Measurements from ENCODE around the gene SUSD3. TPM values are rescaled to one million over a fixed set of nuclear protein-coding genes. Genes with fewer than 3 reads are reported as not detected.

SUSD3 gene
- polyA plus RNA-seq, 1 experiment, result 1.9 TPM

DNA sequence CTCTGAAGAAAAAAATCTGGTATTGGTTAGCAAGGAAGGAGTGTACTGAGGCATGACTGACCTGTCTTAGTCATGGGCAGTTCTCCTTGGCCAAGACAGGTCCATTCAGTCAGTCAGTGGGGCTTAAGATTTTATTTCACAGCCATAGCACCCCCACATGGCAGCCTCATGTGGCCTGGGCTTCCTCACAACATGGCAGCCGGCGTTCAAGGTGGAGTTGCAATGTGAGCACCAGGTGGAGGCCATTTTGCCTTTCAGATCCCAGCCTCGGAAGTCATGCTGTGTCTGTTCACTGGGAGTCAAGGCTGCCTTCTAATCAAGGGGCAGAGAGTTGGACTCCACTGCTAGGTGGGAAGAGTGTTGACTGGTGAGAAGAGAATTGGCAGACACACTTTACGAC is 27.2 kb downstream of the SUSD3 start:
- CTCF ChIA-PET, result no interaction called here
- POLR2A ChIA-PET, result no interaction called here

DNA sequence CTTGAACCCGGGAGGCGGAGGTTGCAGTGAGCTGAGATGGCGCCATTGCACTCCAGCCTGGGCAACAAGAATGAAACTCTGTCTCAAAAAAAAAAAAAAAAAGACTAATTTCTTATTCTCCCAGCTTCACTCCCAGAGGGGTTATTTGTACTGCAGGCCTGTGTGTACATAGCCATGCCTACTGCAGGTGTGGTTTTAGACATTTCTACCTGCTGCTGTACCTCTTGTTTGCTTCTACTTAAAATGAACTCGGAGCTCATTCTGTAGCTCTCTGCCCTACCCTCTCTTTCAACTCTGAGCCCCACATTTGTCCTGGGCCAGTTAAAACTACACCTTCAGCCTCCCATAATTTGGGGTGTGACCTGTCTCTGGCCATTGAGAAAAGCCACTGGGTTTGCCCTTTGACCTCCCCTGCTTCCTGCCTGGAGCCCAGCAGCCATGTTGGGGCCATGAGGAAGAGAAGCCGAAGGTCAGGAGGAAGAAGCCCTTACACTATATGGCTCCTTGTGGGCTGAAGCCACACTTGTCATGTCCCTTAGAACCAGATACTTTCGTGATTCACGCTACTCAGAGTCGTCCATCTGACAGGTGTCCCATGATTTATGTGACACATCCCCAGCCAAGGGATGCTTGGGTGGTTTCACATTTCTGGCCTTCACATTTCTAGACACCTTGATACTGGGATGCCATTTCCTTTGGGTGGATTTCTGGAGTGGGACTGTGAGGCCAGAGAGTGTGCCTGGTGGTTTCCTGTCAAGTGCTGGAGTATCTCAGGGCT is 28.1 kb downstream of the SUSD3 start:
- no peak for DNase-seq (ENCODE audit: low read depth)
- no peaks in the 10 kb centered on the region for H3K27me3 ChIP-seq (ENCODE audit: control insufficient read depth, insufficient read depth, low read length)
- POLR2A ChIA-PET, result no interaction called here
- no peak overlapping the region for H3K4me3 ChIP-seq (ENCODE audit: low read depth, low read length)
- H3K36me3 ChIP-seq (ENCODE audit: control insufficient read depth, insufficient read depth, low read length), result no peaks in the 10 kb centered on the region
- TF ChIP-seq, protein P1, sequence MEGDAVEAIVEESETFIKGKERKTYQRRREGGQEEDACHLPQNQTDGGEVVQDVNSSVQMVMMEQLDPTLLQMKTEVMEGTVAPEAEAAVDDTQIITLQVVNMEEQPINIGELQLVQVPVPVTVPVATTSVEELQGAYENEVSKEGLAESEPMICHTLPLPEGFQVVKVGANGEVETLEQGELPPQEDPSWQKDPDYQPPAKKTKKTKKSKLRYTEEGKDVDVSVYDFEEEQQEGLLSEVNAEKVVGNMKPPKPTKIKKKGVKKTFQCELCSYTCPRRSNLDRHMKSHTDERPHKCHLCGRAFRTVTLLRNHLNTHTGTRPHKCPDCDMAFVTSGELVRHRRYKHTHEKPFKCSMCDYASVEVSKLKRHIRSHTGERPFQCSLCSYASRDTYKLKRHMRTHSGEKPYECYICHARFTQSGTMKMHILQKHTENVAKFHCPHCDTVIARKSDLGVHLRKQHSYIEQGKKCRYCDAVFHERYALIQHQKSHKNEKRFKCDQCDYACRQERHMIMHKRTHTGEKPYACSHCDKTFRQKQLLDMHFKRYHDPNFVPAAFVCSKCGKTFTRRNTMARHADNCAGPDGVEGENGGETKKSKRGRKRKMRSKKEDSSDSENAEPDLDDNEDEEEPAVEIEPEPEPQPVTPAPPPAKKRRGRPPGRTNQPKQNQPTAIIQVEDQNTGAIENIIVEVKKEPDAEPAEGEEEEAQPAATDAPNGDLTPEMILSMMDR (IDR thresholded peaks at IDR 0.05; ENCODE audit: insufficient read depth, low read depth, low read length), result no peak
- CTCF ChIA-PET, result no interaction called here

More for the DNA sequence above, 27.2 kb downstream of the SUSD3 start:
- H3K36me3 ChIP-seq (ENCODE audit: control insufficient read depth, insufficient read depth, low read length), result no peaks in the 10 kb centered on the region
- no peaks in the 10 kb centered on the region for H3K27me3 ChIP-seq (ENCODE audit: control insufficient read depth, insufficient read depth, low read length)
- TF ChIP-seq, protein P1 (IDR thresholded peaks at IDR 0.05; ENCODE audit: insufficient read depth, low read depth, low read length), result no peak
- H3K4me3 ChIP-seq (ENCODE audit: low read depth, low read length), result no peak overlapping the region
- DNase-seq (ENCODE audit: low read depth), result no peak

- Histone ChIP-seq H3K27me3 (ENCODE audit: control insufficient read depth, insufficient read depth, low read length) (no peaks in the 10 kb centered on the region), H3K4me3 (ENCODE audit: low read depth, low read length) (no peak overlapping the region), H3K36me3 (ENCODE audit: control insufficient read depth, insufficient read depth, low read length) (no peaks in the 10 kb centered on the region)
- TF ChIP-seq, protein P1 (IDR thresholded peaks at IDR 0.05; ENCODE audit: insufficient read depth, low read depth, low read length), result no peak
- ChIA-PET POLR2A (no interaction called here), CTCF (no interaction called here)
- no peak for DNase-seq (ENCODE audit: low read depth)
Observed at GRCh38 chr9:93087971-93088655, 29.6 kb downstream of the SUSD3 start.

DNA sequence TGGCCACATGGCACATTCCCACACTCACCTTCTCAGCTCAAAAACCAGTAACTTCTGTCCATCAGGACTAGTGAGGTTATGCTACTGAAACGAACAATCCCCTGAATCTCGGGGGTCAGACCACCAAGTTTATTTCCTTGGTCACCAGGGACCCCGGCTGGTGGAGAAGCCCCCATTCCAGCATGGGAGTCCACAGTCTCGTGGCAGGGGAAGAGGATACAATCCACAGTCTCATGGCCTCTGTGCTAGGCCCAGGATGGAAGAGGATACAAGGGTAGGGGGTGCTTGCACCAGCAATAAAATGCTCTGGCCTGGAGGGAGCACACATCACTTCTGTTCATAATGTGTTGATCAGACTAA is 30.1 kb downstream of the SUSD3 start:
- CTCF ChIA-PET, result no interaction called here
- H3K4me3 ChIP-seq (ENCODE audit: low read depth, low read length), result no peak overlapping the region
- H3K36me3 ChIP-seq (ENCODE audit: control insufficient read depth, insufficient read depth, low read length), result no peaks in the 10 kb centered on the region
- no peak for DNase-seq (ENCODE audit: low read depth)
- POLR2A ChIA-PET, result no interaction called here
- TF ChIP-seq, protein P1 (IDR thresholded peaks at IDR 0.05; ENCODE audit: insufficient read depth, low read depth, low read length), result no peak
- H3K27me3 ChIP-seq (ENCODE audit: control insufficient read depth, insufficient read depth, low read length), result no peaks in the 10 kb centered on the region

GRCh38 chr9:93089024-93089423 is 30.5 kb downstream of the SUSD3 start:
- Histone ChIP-seq H3K27me3 (ENCODE audit: control insufficient read depth, insufficient read depth, low read length) (no peaks in the 10 kb centered on the region), H3K36me3 (ENCODE audit: control insufficient read depth, insufficient read depth, low read length) (no peaks in the 10 kb centered on the region), H3K4me3 (ENCODE audit: low read depth, low read length) (no peak overlapping the region)
- POLR2A ChIA-PET, result no interaction called here
- CTCF ChIA-PET, result no interaction called here
- DNase-seq (ENCODE audit: low read depth), result no peak
- TF ChIP-seq, protein P1 (IDR thresholded peaks at IDR 0.05; ENCODE audit: insufficient read depth, low read depth, low read length), result no peak
